Glutamatergic neuron (in vitro differentiated cells): ENCODE results near the gene MBLAC1. TPM values are rescaled to one million over a fixed set of nuclear protein-coding genes. Genes with fewer than 3 reads are reported as not detected.

Experiments used
- DNase-seq: peaks from one replicate; pipeline ENCODE4 v3.0.0; 2022
- H3K27ac Mint-ChIP-seq: one replicate; pipeline ENCODE4 v1.8.0; 2020; ENCODE audit warnings: mild to moderate bottlenecking, mixed read lengths, inconsistent platforms; ENCODE audit not compliant: unreplicated experiment
- H3K27me3 Mint-ChIP-seq: one replicate; pipeline ENCODE4 v1.8.0; 2020; ENCODE audit warnings: mild to moderate bottlenecking, moderate library complexity, mixed read lengths, inconsistent platforms; ENCODE audit not compliant: unreplicated experiment
- H3K36me3 Mint-ChIP-seq: one replicate; pipeline ENCODE4 v1.8.0; 2020; ENCODE audit warnings: mild to moderate bottlenecking, mixed read lengths, inconsistent platforms; ENCODE audit not compliant: unreplicated experiment
- H3K4me1 Mint-ChIP-seq: one replicate; pipeline ENCODE4 v1.8.0; 2020; ENCODE audit warnings: mild to moderate bottlenecking, low read depth, mixed read lengths, inconsistent platforms; ENCODE audit not compliant: unreplicated experiment
- H3K4me3 Mint-ChIP-seq: one replicate; pipeline ENCODE4 v1.8.0; 2020; ENCODE audit warnings: mild to moderate bottlenecking, mixed read lengths, inconsistent platforms; ENCODE audit not compliant: unreplicated experiment
- H3K9me3 Mint-ChIP-seq: one replicate; pipeline ENCODE4 v1.8.0; 2020; ENCODE audit warnings: mild to moderate bottlenecking, moderate library complexity, mixed read lengths, inconsistent platforms; ENCODE audit not compliant: unreplicated experiment
- total RNA-seq: library from RNA; stranded (reverse); fragmentation: NEBNext Ultra II Directional; extraction: Animal tissue kit (Norgen Biotek cat#: 25700); gene quantifications from one replicate; pipeline ENCODE4 v1.2.1, GENCODE V29; 2021; ENCODE audit not compliant: unreplicated experiment
- TF ChIP-seq, protein P1 (sequence below): fragments of 200-600 bp; sonication (generic); IDR thresholded peaks from one replicate; pipeline ENCODE4 v1.5.0; 2021; ENCODE audit not compliant: partially characterized antibody, unreplicated experiment

The MBLAC1 gene
- total RNA-seq, 1 donor from 2014 or later = 3.3 TPM

DNA sequence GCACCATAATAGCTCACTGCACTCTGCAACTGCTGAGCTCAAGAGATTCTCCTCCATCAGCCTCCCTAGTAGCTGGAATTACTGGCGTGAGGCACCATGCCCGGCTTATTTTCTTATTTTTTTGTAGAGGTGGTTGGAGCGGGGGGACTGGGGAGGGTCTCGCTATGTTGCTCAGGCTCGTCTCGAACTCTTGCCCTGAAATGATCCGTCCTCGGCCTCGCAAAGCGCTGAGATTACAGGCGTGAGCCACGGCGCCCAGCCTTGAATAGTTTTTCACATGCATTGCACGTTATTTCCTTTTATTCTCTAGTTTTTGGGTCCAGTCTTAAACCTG is 21.4 kb downstream of the MBLAC1 start:
- H3K9me3 Mint-ChIP-seq = peaks cover 4% of the 10 kb centered on the region
- peaks cover 5% of the 10 kb centered on the region for H3K36me3 Mint-ChIP-seq
- no peaks in the 10 kb centered on the region for H3K4me1 Mint-ChIP-seq
- peak overlapping the region; percentile 97 for H3K4me3 Mint-ChIP-seq
- TF ChIP-seq, protein P1, sequence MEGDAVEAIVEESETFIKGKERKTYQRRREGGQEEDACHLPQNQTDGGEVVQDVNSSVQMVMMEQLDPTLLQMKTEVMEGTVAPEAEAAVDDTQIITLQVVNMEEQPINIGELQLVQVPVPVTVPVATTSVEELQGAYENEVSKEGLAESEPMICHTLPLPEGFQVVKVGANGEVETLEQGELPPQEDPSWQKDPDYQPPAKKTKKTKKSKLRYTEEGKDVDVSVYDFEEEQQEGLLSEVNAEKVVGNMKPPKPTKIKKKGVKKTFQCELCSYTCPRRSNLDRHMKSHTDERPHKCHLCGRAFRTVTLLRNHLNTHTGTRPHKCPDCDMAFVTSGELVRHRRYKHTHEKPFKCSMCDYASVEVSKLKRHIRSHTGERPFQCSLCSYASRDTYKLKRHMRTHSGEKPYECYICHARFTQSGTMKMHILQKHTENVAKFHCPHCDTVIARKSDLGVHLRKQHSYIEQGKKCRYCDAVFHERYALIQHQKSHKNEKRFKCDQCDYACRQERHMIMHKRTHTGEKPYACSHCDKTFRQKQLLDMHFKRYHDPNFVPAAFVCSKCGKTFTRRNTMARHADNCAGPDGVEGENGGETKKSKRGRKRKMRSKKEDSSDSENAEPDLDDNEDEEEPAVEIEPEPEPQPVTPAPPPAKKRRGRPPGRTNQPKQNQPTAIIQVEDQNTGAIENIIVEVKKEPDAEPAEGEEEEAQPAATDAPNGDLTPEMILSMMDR = no peak
- peak overlapping the region; percentile 94 for H3K27ac Mint-ChIP-seq
- DNase-seq = no peak
- H3K27me3 Mint-ChIP-seq = peaks cover 4% of the 10 kb centered on the region

DNA sequence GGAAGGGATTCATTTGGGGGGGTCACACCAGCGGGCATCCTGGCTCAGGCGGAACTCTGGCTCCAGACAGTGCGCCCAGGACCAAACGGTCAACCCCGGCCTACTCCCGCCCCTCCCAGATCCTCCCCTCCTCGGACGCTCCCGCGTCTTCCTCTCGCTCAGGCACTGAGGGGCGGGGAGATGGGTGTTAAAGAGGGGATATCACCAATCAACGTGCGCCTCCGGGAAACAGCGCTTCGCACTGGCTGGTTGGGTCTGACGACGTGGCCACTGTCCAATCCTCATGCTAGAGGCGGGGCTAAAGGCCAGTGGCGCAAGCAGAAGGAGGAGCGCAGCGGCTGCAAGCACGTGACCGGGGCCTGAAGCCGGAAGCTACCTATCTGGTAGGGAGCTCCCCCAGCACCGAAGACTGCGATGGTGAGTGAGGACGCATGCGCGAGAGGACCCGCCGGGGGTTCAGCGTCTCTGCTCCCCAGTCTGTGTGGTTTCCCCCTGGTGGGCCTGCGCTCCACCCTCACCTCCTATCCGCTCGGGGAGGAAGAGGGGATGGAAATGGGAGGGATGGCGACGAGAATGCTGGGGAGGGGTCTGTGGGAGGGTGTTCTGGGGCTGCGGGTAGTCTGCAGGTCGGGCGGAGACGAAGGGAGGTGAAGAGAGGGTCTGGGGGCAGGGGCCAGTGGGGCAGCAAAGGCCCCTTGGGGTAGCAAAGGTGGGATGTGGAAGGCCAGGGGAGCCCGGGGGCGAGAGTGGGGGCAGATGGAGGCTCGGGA is 22.0 kb downstream of the MBLAC1 start, which contains the start of gene LAMTOR4:
TSS of gene LAMTOR4 (plus strand) at position 360 of the 770 bp plus-strand sequence. CDS start at position 415, 55 bp downstream.
- Mint-ChIP-seq H3K4me1 (no peaks in the 10 kb centered on the region), H3K36me3 (peaks cover 5% of the 10 kb centered on the region), H3K9me3 (peaks cover 4% of the 10 kb centered on the region), H3K27me3 (peaks cover 4% of the 10 kb centered on the region), H3K27ac (peak within 1 kb of the TSS; percentile 94), H3K4me3 (peak within 1 kb of the TSS; percentile 97)
- DNase-seq = peak; percentile 95
- TF ChIP-seq, protein P1 = no peak

GRCh38 chr7:100152404-100152803 is 25.6 kb downstream of the MBLAC1 start:
- no peak overlapping the region for H3K27ac Mint-ChIP-seq

DNA sequence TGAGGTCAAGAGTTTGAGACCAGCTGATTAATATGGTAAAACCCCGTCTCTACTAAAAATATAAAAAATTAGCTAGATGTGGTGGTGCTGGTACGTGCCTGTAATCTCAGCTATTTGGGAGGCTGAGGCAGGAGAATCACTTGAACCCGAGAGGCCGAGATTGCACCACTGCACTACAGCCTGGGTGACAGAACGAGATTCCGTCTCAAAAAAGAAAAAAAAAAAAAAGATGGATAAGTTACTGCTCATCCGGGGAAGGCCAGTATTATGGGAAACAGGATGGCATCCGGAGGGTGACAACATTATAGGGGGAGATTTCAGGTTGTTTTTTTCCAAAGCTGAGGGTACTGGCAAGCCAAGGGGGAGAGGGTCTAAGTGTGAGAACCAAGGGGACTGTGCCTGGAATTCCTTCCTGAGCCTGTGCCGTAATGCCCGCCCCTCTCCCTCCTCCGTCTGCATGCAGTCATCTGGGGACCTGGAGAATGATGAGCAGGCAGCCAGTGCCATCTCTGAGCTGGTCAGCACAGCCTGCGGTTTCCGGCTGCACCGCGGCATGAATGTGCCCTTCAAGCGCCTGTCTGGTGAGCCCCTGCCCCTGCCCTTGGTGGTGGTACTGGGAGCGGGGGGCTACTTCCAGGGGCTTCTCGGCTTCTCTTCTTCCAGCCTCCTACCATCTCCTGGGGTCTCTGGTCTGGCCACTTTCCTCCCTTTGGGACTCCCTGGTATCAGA is 26.3 kb downstream of the MBLAC1 start:
- no peak for DNase-seq
- H3K27me3 Mint-ChIP-seq = peaks cover 4% of the 10 kb centered on the region
- TF ChIP-seq, protein P1 = no peak
- peaks cover 6% of the 10 kb centered on the region for H3K4me1 Mint-ChIP-seq
- no peak overlapping the region for H3K27ac Mint-ChIP-seq
- H3K9me3 Mint-ChIP-seq = peaks cover 5% of the 10 kb centered on the region
- H3K4me3 Mint-ChIP-seq = no peak overlapping the region
- peaks cover 5% of the 10 kb centered on the region for H3K36me3 Mint-ChIP-seq

More at GRCh38 chr7:100152404-100152803, 25.6 kb downstream of the MBLAC1 start:
- Mint-ChIP-seq H3K9me3 (peaks cover 5% of the 10 kb centered on the region), H3K4me1 (peaks cover 3% of the 10 kb centered on the region), H3K36me3 (peaks cover 5% of the 10 kb centered on the region), H3K4me3 (no peak overlapping the region), H3K27me3 (peaks cover 4% of the 10 kb centered on the region)
- TF ChIP-seq, protein P1 = no peak
- DNase-seq = no peak
